Posterior vena cava (tissue), 2 donors: ENCODE data around the gene ANGPTL8. TPM values are rescaled to one million over a fixed set of nuclear protein-coding genes. Genes with fewer than 3 reads are reported as not detected.
A peak's percentile ranks its signal among the peaks of the same experiment; 100 is the strongest.

Source experiments
- DNase-seq: peaks from one replicate; pipeline ENCODE4 v3.0.0-alpha.2; 2020; ENCODE audit warnings: low spot score
- intact Hi-C, 2 donors: fragments of 100-400 bp; cut with DNase I; formaldehyde crosslinking; loops; one replicate each; pipeline versions ENCODE4 v1.14.1 to v1.14.2; 2022 to 2023
- total RNA-seq, 2 donors: library from RNA; stranded (reverse); fragmentation: NEBNext Ultra II Directional; extraction: Animal tissue kit (Norgen Biotek cat#: 25700); gene quantifications; one replicate each; pipeline ENCODE4 v1.2.1, GENCODE V29; 2021
- donor health status: DM: yes; HTN: yes; CAD: no.
- donor health status: DM: yes; HTN: yes; CAD: no.

ANGPTL8 gene
- total RNA-seq, 2 donors from 2014 or later = 0.57 TPM; not detected in 1

- intact Hi-C loops = no loop called here
These were observed 12.4 kb downstream of the ANGPTL8 start for GRCh38 chr19:11251650-11252314.

GRCh38 chr19:11252665-11253355, 13.4 kb downstream of the ANGPTL8 start:
- intact Hi-C loops = no loop called here
- DNase-seq = no peak

More at GRCh38 chr19:11251650-11252314, 12.4 kb downstream of the ANGPTL8 start:
- DNase-seq = no peak

- intact Hi-C loops = loop anchor here in 1 of 2 donors (5.0 kb wide), 1 partner anchor 782 kb away; no protein-coding TSS in a partner anchor
- DNase-seq = no peak
These were observed 15.2 kb downstream of the ANGPTL8 start for GRCh38 chr19:11254666-11255065.

- intact Hi-C loops = loop anchor here in 1 of 2 donors (5.0 kb wide), 1 partner anchor 784 kb away; no protein-coding TSS in a partner anchor
- no peak for DNase-seq
These were observed 16.8 kb downstream of the ANGPTL8 start for GRCh38 chr19:11256189-11256588.

GRCh38 chr19:11257846-11258380, 18.5 kb downstream of the ANGPTL8 start:
- DNase-seq = no peak
- intact Hi-C loops = loop anchor here in 1 of 2 donors (5.0 kb wide), 1 partner anchor 786 kb away; no protein-coding TSS in a partner anchor

- no peak for DNase-seq
- intact Hi-C loops = no loop called here
These were observed 21.6 kb downstream of the ANGPTL8 start for GRCh38 chr19:11260996-11261395.

- intact Hi-C loops = no loop called here
- DNase-seq = no peak
These were observed 22.1 kb downstream of the ANGPTL8 start for GRCh38 chr19:11261431-11261970.

GRCh38 chr19:11261971-11262839, 22.8 kb downstream of the ANGPTL8 start, which contains the start of gene DOCK6:
Gene DOCK6, minus strand, starts transcription at chr19:11262524. Its CDS starts 84 bp downstream, at chr19:11262440.
- no peak for DNase-seq

GRCh38 chr19:11263726-11264125, 24.3 kb downstream of the ANGPTL8 start:
- no peak for DNase-seq
- intact Hi-C loops = no loop called here

More at GRCh38 chr19:11261971-11262839, 22.8 kb downstream of the ANGPTL8 start, which contains the start of gene DOCK6:
- intact Hi-C loops = no loop called here

GRCh38 chr19:11264452-11265176, 25.2 kb downstream of the ANGPTL8 start:
- intact Hi-C loops = no loop called here
- no peak for DNase-seq

GRCh38 chr19:11265177-11265784, 25.9 kb downstream of the ANGPTL8 start:
- no peak for DNase-seq
- intact Hi-C loops = no loop called here

- intact Hi-C loops = no loop called here
- DNase-seq = no peak
These were observed 26.4 kb downstream of the ANGPTL8 start for GRCh38 chr19:11265785-11266236.

GRCh38 chr19:11267316-11268085, 28.1 kb downstream of the ANGPTL8 start:
- intact Hi-C loops = no loop called here
- DNase-seq = no peak

GRCh38 chr19:11268783-11269267, 29.4 kb downstream of the ANGPTL8 start:
- peak; percentile 86 for DNase-seq
- intact Hi-C loops = no loop called here

- intact Hi-C loops = no loop called here
- DNase-seq = no peak
These were observed 30.0 kb downstream of the ANGPTL8 start for GRCh38 chr19:11269408-11269807.

- no peak for DNase-seq
- intact Hi-C loops = no loop called here
These were observed 33.9 kb downstream of the ANGPTL8 start for GRCh38 chr19:11273296-11273695.

GRCh38 chr19:11273989-11274388, 34.6 kb downstream of the ANGPTL8 start:
- DNase-seq = no peak
- intact Hi-C loops = no loop called here
